Caco-2 (cell line): Measurements from ENCODE around the gene SLC38A6. TPM values are rescaled to one million over a fixed set of nuclear protein-coding genes. Genes with fewer than 3 reads are reported as not detected.
"Not testable (repeated sequence)": the region's sequence is repeated elsewhere in the genome, so short reads cannot be mapped to it uniquely, and the experiment has no call there.

Experiments
- BruUV-seq: library from RNA; stranded (reverse); fragments of 400-500 nt; replicated peaks from 2 replicates; lab custom pipeline; 2021; lab: Mats Ljungman, UMichigan
- CTCF ChIA-PET: fragments of 300-600 bp; sonication (Branson Sonifier 250); formaldehyde crosslinking; loops from one replicate; lab custom pipeline; 2022; ENCODE audit warnings: antibody characterized with exemption; lab: Charles Lee
- POLR2A ChIA-PET: fragments of 300-600 bp; sonication (Branson Sonifier 250); formaldehyde crosslinking; loops from one replicate; lab custom pipeline; 2022; ENCODE audit warnings: antibody characterized with exemption; lab: Charles Lee
- DNase-seq, 2 experiments: peaks; one replicate each; pipeline versions ENCODE4 v3.0.0 to v3.0.0-alpha.2; 2020 to 2022
- H3K27me3 ChIP-seq: replicated peaks from 2 replicates; pipeline ENCODE4 v1.6.0; 2011; ENCODE audit warnings: low read length; ENCODE audit not compliant: control insufficient read depth, insufficient read depth
- H3K36me3 ChIP-seq: 2 replicates; pipeline ENCODE4 v1.5.1; 2011; ENCODE audit warnings: low read length; ENCODE audit not compliant: control insufficient read depth, insufficient read depth
- H3K4me1 ChIP-seq: fragments of 250-450 bp; sonication (Bioruptor Pico); 2 replicates; pipeline ENCODE4 v1.5.1; 2020; ENCODE audit warnings: mild to moderate bottlenecking
- H3K4me3 ChIP-seq: 2 replicates; pipeline ENCODE4 v1.5.1; 2011; ENCODE audit warnings: low read depth, mild to moderate bottlenecking, control low read depth, low read length
- H3K9me3 ChIP-seq: fragments of 250-450 bp; sonication (Bioruptor Pico); 2 replicates; pipeline ENCODE4 v1.5.1; 2020; ENCODE audit warnings: mild to moderate bottlenecking, moderate library complexity
- H3K27ac Mint-ChIP-seq: one replicate; pipeline ENCODE4 v1.8.0; 2022; ENCODE audit warnings: mixed read lengths; ENCODE audit not compliant: unreplicated experiment
- H3K27me3 Mint-ChIP-seq: one replicate; pipeline ENCODE4 v1.8.0; 2022; ENCODE audit warnings: mixed read lengths; ENCODE audit not compliant: insufficient read depth, unreplicated experiment
- H3K36me3 Mint-ChIP-seq: one replicate; pipeline ENCODE4 v1.8.0; 2022; ENCODE audit warnings: mild to moderate bottlenecking, mixed read lengths; ENCODE audit not compliant: insufficient read depth, unreplicated experiment
- H3K4me1 Mint-ChIP-seq: one replicate; pipeline ENCODE4 v1.8.0; 2022; ENCODE audit warnings: low read depth, mixed read lengths; ENCODE audit not compliant: unreplicated experiment
- H3K4me3 Mint-ChIP-seq: one replicate; pipeline ENCODE4 v1.8.0; 2022; ENCODE audit warnings: mild to moderate bottlenecking, moderate library complexity, mixed read lengths; ENCODE audit not compliant: unreplicated experiment
- H3K9me3 Mint-ChIP-seq: one replicate; pipeline ENCODE4 v1.8.0; 2022; ENCODE audit warnings: mixed read lengths; ENCODE audit not compliant: unreplicated experiment
- intact Hi-C: fragments of 100-400 bp; cut with micrococcal nuclease; formaldehyde crosslinking; loops from one replicate; pipeline ENCODE4 v1.10.0; 2022; ENCODE audit not compliant: unreplicated experiment
- total RNA-seq: library from RNA; stranded (reverse); gene quantifications from 2 replicates; pipeline ENCODE4 v1.2.3, GENCODE V29; 2022
- TF ChIP-seq, protein P1 (sequence below), 2 experiments: fragments of 200-600 bp in 1 of 2; IDR thresholded peaks; 1 replicate in 1 of 2; 2 replicates in 1 of 2; pipeline versions ENCODE4 v1.5.1 to v1.8.0; 2011 to 2022; ENCODE audit warnings: antibody characterized with exemption in 1 of 2, control low read depth in 1 of 2, inconsistent platforms in 1 of 2, low read depth in 1 of 2, low read length in 1 of 2, mild to moderate bottlenecking in 1 of 2, moderate library complexity in 1 of 2; ENCODE audit not compliant: insufficient read depth in 1 of 2, severe bottlenecking in 1 of 2, unreplicated experiment in 1 of 2

The SLC38A6 gene
- total RNA-seq, 1 experiment from 2014 or later = 11.5 TPM

DNA sequence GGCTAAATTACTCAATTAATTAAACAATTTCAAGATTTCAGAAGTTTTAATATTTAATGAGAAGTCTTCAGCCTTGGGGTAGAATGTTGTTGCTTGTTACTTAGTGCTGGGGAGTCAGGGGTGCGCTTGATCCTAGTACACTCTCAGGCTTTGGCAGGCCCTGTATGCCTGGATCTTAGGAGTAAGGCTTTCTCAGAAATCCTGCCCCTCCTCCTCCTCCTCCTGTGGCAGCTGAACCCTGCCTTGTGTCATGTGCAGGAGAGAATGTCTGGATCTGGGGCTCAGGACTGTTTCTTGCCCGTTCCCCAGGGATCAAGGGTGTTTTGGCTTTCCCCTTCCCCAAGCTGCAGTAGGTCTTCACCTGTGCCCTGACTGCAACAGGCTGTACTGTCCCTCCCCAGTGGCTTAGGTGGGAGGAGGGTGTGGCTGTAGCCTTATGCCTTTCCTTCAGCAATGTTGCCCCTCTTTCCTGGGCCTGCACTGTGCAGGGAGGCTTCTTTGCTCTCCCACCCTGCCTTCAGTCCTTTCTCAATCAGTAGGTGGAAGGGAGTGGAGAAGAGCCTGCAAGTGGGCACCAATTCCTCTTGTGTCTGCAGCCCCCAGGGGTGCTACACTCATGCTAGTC is 108.2 kb downstream of the SLC38A6 start:
- Mint-ChIP-seq H3K36me3 (no peaks in the 10 kb centered on the region), H3K9me3 (no peaks in the 10 kb centered on the region), H3K4me3 (no peak overlapping the region), H3K27me3 (no peaks in the 10 kb centered on the region), H3K27ac (no peak overlapping the region), H3K4me1 (no peaks in the 10 kb centered on the region)
- H3K27me3 ChIP-seq = no peaks in the 10 kb centered on the region
- TF ChIP-seq, protein P1, sequence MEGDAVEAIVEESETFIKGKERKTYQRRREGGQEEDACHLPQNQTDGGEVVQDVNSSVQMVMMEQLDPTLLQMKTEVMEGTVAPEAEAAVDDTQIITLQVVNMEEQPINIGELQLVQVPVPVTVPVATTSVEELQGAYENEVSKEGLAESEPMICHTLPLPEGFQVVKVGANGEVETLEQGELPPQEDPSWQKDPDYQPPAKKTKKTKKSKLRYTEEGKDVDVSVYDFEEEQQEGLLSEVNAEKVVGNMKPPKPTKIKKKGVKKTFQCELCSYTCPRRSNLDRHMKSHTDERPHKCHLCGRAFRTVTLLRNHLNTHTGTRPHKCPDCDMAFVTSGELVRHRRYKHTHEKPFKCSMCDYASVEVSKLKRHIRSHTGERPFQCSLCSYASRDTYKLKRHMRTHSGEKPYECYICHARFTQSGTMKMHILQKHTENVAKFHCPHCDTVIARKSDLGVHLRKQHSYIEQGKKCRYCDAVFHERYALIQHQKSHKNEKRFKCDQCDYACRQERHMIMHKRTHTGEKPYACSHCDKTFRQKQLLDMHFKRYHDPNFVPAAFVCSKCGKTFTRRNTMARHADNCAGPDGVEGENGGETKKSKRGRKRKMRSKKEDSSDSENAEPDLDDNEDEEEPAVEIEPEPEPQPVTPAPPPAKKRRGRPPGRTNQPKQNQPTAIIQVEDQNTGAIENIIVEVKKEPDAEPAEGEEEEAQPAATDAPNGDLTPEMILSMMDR (IDR thresholded peaks at IDR 0.05; ENCODE audit: insufficient read depth in 1 of 2, low read depth in 1 of 2, low read length in 1 of 2, severe bottlenecking in 1 of 2, unreplicated experiment in 1 of 2) = no peak
- ChIA-PET POLR2A (no interaction called here), CTCF (no interaction called here)
- DNase-seq = no peak
- no peaks in the 10 kb centered on the region for H3K9me3 ChIP-seq
- intact Hi-C loops = no loop called here
- H3K4me3 ChIP-seq = no peak overlapping the region
- no peaks in the 10 kb centered on the region for H3K36me3 ChIP-seq
- BruUV-seq = no TSS peak
- no peaks in the 10 kb centered on the region for H3K4me1 ChIP-seq

DNA sequence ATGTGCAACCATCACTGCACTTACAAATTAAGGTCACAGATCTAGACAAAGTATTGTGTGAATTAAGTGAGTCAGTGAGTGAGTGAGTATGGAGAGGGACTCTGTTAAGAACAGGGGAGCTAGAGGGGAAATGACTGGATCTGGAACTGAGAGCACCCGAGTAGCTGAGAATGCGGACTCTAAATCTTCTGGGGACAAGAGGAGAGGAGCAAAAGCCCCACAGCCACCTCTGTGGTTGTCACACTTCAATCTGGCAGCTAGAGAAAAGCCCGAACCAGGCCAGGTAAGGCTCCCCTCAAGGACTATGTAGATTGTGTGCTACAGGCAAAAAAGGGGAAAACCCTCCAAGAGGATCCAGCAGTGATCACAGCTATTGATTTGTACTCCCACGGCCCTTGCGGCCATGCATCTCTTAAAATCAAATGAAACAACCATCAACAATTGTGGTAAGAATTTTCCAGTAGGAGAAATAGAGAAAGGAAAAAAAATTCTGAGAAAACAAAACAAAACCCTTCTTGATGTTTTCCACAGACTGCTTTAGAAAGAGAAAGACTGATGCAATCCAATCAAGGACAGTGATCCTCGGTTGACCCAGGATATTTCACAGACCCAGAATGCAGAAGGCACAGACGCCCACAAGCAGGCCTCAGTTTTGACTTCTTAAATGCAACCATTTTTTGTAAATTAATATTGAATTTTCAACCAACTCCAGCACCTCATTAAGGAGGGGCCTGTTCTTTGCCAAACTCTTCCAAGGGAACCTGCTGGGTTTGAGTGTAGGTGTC is 109.6 kb downstream of the SLC38A6 start:
- BruUV-seq = no TSS peak
- H3K4me3 ChIP-seq = no peak overlapping the region
- CTCF ChIA-PET = no interaction called here
- H3K9me3 Mint-ChIP-seq = no peaks in the 10 kb centered on the region
- H3K27me3 ChIP-seq = no peaks in the 10 kb centered on the region
- POLR2A ChIA-PET = no interaction called here
- H3K4me1 Mint-ChIP-seq = no peaks in the 10 kb centered on the region
- no peaks in the 10 kb centered on the region for H3K36me3 ChIP-seq
- H3K4me1 ChIP-seq = no peaks in the 10 kb centered on the region
- no peaks in the 10 kb centered on the region for H3K36me3 Mint-ChIP-seq
- H3K4me3 Mint-ChIP-seq = no peak overlapping the region
- intact Hi-C loops = no loop called here
- no peak overlapping the region for H3K27ac Mint-ChIP-seq
- TF ChIP-seq, protein P1 (IDR thresholded peaks at IDR 0.05; ENCODE audit: insufficient read depth in 1 of 2, low read depth in 1 of 2, low read length in 1 of 2, severe bottlenecking in 1 of 2, unreplicated experiment in 1 of 2) = no peak
- H3K27me3 Mint-ChIP-seq = peaks cover 5% of the 10 kb centered on the region
- no peaks in the 10 kb centered on the region for H3K9me3 ChIP-seq
- no peak for DNase-seq

DNA sequence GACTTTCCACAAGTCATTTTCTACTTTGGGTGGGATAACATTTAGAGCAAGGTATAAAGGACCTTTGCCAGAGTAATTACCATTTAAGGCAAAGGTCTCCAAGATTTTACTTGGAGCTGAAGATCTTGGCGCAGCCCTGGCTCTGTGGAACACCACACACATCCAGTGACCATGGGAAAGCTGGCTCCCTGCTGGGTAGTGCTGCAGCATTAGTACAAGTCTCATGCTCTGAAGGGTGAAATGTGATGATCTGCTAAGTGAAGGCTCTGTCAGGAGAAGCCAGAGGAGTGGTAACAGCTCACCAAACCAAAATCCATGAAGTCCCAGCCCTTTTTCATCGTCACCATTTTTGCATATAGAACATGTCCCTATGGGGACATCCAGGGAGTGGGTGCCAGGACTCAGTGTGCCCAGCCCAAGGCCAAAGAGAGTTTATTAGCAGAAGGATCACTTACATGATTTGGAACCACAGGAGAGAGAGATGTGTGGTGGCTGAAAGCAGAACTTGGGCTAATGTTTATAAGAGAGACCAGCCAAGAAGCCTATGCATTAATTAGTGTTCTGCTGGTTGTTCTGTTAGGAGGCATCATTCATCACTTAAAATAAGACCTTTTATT is 110.7 kb downstream of the SLC38A6 start:
- no peak overlapping the region for H3K27ac Mint-ChIP-seq
- ChIA-PET CTCF (no interaction called here), POLR2A (no interaction called here)
- BruUV-seq = no TSS peak
- Histone ChIP-seq H3K9me3 (no peaks in the 10 kb centered on the region), H3K36me3 (no peaks in the 10 kb centered on the region), H3K4me3 (no peak overlapping the region), H3K4me1 (no peaks in the 10 kb centered on the region), H3K27me3 (no peaks in the 10 kb centered on the region)
- H3K9me3 Mint-ChIP-seq = no peaks in the 10 kb centered on the region
- DNase-seq = no peak
- intact Hi-C loops = no loop called here
- no peak overlapping the region for H3K4me3 Mint-ChIP-seq
- no peaks in the 10 kb centered on the region for H3K4me1 Mint-ChIP-seq
- no peaks in the 10 kb centered on the region for H3K36me3 Mint-ChIP-seq
- TF ChIP-seq, protein P1 (IDR thresholded peaks at IDR 0.05; ENCODE audit: insufficient read depth in 1 of 2, low read depth in 1 of 2, low read length in 1 of 2, severe bottlenecking in 1 of 2, unreplicated experiment in 1 of 2) = no peak
- H3K27me3 Mint-ChIP-seq = peaks cover 5% of the 10 kb centered on the region

DNA sequence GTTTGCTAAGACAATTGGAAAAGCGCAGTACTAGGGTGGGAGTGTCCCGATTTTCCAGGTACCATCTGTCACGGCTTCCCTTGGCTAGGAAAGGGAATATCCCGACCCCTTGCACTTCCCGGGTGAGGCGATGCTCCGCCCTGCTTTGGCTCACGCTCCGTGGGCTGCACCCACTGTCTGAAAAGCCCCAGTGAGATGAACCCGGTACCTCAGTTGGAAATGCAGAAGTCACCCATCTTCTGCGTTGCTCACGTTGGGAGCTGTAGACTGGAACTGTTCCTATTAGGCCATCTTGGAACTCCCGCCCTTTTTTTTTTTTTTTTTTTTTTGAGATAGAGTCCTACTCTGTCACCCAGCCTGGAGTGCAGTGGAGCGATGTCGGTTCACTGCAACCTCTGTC is 117.1 kb downstream of the SLC38A6 start:
- H3K36me3 ChIP-seq, H3K4me3 ChIP-seq, H3K36me3 Mint-ChIP-seq, H3K4me1 ChIP-seq, H3K27ac Mint-ChIP-seq, H3K4me1 Mint-ChIP-seq, BruUV-seq, H3K27me3 ChIP-seq, H3K9me3 Mint-ChIP-seq, H3K9me3 ChIP-seq, DNase-seq, intact Hi-C loops, POLR2A ChIA-PET, H3K4me3 Mint-ChIP-seq, H3K27me3 Mint-ChIP-seq: not testable (repeated sequence)
- CTCF ChIA-PET = interaction anchor here (0.6 kb wide), 1 partner anchor 27 kb away, joined by 3 read pairs; no protein-coding TSS in a partner anchor
